ENCODE measurements around the gene CIB2. TPM values are rescaled to one million over a fixed set of nuclear protein-coding genes. Genes with fewer than 3 reads are reported as not detected.

CIB2 gene
- total RNA-seq, 1 experiment from 2014 or later: 5.8 TPM

DNA sequence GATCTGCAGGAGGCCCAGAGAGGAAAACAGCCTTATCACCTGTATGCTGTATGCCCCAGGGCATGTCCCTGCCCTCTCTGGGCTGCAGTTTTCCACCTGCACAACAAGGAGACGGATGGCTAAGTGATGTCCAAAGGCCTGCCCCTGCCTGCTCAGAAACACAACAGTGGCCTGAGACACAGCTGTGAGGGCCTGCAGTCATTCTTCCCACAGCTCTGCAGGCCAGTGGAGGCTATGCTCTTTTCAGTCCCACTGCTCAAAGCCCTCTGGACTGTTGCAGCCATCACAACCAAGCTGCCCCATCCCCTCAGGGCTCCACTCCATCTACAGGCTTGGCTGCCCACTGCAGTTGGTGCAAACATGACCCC, 48.5 kb downstream of the CIB2 start:
- peaks cover 8% of the 10 kb centered on the region; the same call in 1 of the 2 replicates for H3K4me1 ChIP-seq (replicated peaks; ENCODE audit: insufficient read depth)
- POLR2A ChIA-PET (ENCODE audit: unreplicated experiment): interaction anchor here (0.6 kb wide), 2 partner anchors 37 to 67 kb away, joined by 4 to 5 read pairs; no protein-coding TSS in a partner anchor

DNA sequence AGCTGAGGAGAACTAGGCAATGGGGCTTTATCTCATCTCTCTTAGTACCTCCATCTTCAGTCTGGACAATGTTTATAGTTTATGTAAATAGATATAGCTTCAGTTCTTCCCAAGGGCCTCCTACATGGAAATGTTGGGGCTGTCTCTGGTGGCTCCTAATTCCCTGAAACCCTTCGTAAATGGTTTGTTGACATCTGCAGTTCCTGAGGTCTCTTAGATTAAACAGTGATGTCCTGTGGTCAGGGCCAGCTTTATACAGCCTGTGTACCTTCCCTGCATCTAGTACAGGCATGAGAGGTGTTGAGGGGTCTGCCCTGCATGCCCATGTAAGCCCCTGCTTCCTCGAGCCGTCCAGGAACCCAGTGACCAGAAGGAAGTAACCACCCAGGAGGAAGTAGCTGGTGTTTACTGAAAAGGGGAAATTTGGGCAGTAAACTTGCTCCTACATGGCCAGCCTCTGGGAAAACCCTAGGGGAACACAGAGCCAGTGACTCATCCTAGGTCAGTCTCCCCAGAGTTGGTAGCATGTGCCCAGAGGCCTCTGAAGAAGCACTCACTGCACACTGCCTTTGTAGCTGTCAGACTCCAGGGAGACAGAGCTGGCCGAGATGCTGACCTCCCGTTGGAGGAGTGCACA, 49.0 kb downstream of the CIB2 start:
- no peak for TF ChIP-seq EZH2 (IDR thresholded peaks at IDR 0.05; ENCODE audit: low read depth)
- TF ChIP-seq, protein P1, sequence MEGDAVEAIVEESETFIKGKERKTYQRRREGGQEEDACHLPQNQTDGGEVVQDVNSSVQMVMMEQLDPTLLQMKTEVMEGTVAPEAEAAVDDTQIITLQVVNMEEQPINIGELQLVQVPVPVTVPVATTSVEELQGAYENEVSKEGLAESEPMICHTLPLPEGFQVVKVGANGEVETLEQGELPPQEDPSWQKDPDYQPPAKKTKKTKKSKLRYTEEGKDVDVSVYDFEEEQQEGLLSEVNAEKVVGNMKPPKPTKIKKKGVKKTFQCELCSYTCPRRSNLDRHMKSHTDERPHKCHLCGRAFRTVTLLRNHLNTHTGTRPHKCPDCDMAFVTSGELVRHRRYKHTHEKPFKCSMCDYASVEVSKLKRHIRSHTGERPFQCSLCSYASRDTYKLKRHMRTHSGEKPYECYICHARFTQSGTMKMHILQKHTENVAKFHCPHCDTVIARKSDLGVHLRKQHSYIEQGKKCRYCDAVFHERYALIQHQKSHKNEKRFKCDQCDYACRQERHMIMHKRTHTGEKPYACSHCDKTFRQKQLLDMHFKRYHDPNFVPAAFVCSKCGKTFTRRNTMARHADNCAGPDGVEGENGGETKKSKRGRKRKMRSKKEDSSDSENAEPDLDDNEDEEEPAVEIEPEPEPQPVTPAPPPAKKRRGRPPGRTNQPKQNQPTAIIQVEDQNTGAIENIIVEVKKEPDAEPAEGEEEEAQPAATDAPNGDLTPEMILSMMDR (conservative IDR thresholded peaks at IDR 0.05): no peak
- BruUV-seq (replicated peaks): no TSS peak
- Histone ChIP-seq H3K27ac (no peak overlapping the region), H4K20me1 (ENCODE audit: insufficient read depth) (no peaks in the 10 kb centered on the region), H3K4me1 (replicated peaks; ENCODE audit: insufficient read depth) (peaks cover 8% of the 10 kb centered on the region; the same call in 1 of the 2 replicates), H3K4me3 (no peak overlapping the region), H3K27me3 (ENCODE audit: insufficient read depth, low read depth) (no peaks in the 10 kb centered on the region), H3K9me2 (ENCODE audit: insufficient read depth) (no peaks in the 10 kb centered on the region), H3K9me3 (ENCODE audit: insufficient read depth, low read depth) (no peaks in the 10 kb centered on the region), H3K4me2 (no peak overlapping the region), H3K79me2 (ENCODE audit: low read depth) (no peaks in the 10 kb centered on the region), H2AFZ (no peak overlapping the region; the same call in 1 of the 2 replicates), H3K36me3 (ENCODE audit: low read depth) (no peaks in the 10 kb centered on the region), H3F3A (ENCODE audit: insufficient read depth, low read depth) (no peaks in the 10 kb centered on the region)
- CTCF ChIA-PET: interaction anchor here (0.6 kb wide), 1 partner anchor 284 kb away, joined by 13 read pairs; no protein-coding TSS in a partner anchor
- DNase-seq: no peak
- intact Hi-C loops (cut with micrococcal nuclease; ENCODE audit: unreplicated experiment): no loop called here
- POLR2A ChIA-PET (ENCODE audit: unreplicated experiment): interaction anchor here (0.6 kb wide), 2 partner anchors 37 to 67 kb away, joined by 4 to 5 read pairs; no protein-coding TSS in a partner anchor

More for the DNA sequence above, 48.5 kb downstream of the CIB2 start:
- intact Hi-C loops (cut with micrococcal nuclease; ENCODE audit: unreplicated experiment): no loop called here
- Histone ChIP-seq H3K36me3 (ENCODE audit: low read depth) (no peaks in the 10 kb centered on the region), H3F3A (ENCODE audit: insufficient read depth, low read depth) (no peaks in the 10 kb centered on the region), H3K9me2 (ENCODE audit: insufficient read depth) (no peaks in the 10 kb centered on the region), H2AFZ (no peak overlapping the region), H4K20me1 (ENCODE audit: insufficient read depth) (no peaks in the 10 kb centered on the region), H3K27me3 (ENCODE audit: insufficient read depth, low read depth) (no peaks in the 10 kb centered on the region), H3K4me3 (no peak overlapping the region), H3K27ac (no peak overlapping the region), H3K79me2 (ENCODE audit: low read depth) (no peaks in the 10 kb centered on the region), H3K9me3 (ENCODE audit: insufficient read depth, low read depth) (no peaks in the 10 kb centered on the region), H3K4me2 (no peak overlapping the region)
- no TSS peak for BruUV-seq (replicated peaks)
- CTCF ChIA-PET: no interaction called here
- TF ChIP-seq, protein P1 (conservative IDR thresholded peaks at IDR 0.05): no peak
- TF ChIP-seq EZH2 (IDR thresholded peaks at IDR 0.05; ENCODE audit: low read depth): no peak
- no peak for DNase-seq

DNA sequence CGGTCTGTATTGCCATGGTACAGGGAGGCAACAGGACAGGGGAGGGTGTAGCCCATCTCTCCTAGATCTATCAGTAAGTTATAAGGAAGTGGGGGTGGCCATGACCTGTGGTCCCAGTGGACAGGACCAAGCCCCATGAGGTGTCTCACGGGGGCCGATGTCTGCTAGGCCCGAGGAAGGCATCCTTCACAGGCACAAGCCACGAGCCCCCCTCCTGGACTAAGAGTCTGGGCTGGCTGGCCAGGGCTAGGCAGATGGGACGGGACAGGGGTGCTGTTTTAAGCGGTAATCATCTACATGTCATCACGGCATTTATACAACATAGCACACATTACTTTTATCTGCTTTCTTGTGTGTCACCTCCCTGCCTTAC, 51.2 kb downstream of the CIB2 start:
- no TSS peak for BruUV-seq (replicated peaks)
- ChIA-PET CTCF (no interaction called here), POLR2A (ENCODE audit: unreplicated experiment) (no interaction called here)
- intact Hi-C loops (cut with micrococcal nuclease; ENCODE audit: unreplicated experiment): no loop called here
- no peaks in the 10 kb centered on the region for H4K20me1 ChIP-seq (ENCODE audit: insufficient read depth)
- H2AFZ ChIP-seq: no peak overlapping the region
- no peak for DNase-seq
- H3K4me1 ChIP-seq (replicated peaks; ENCODE audit: insufficient read depth): peaks cover 24% of the 10 kb centered on the region
- TF ChIP-seq EZH2 (IDR thresholded peaks at IDR 0.05; ENCODE audit: low read depth): no peak
- TF ChIP-seq, protein P1 (conservative IDR thresholded peaks at IDR 0.05): no peak
- no peaks in the 10 kb centered on the region for H3K36me3 ChIP-seq (ENCODE audit: low read depth)
- H3K27ac ChIP-seq: no peak overlapping the region
- H3K79me2 ChIP-seq (ENCODE audit: low read depth): 0 out of 2 replicates have a peak, but pooled peaks cover 8% of the 10 kb centered on the region
- H3K4me2 ChIP-seq: no peak overlapping the region
- H3F3A ChIP-seq (ENCODE audit: insufficient read depth, low read depth): no peaks in the 10 kb centered on the region
- no peaks in the 10 kb centered on the region for H3K9me3 ChIP-seq (ENCODE audit: insufficient read depth, low read depth)
- H3K27me3 ChIP-seq (ENCODE audit: insufficient read depth, low read depth): no peaks in the 10 kb centered on the region
- H3K4me3 ChIP-seq: no peak overlapping the region
- H3K9me2 ChIP-seq (ENCODE audit: insufficient read depth): no peaks in the 10 kb centered on the region

All from PC-9 (cell line).